Activated CD4-positive, alpha-beta T cell treated with anti-CD3 and anti-CD28 coated beads for 24 hours (primary cell): ENCODE measurements around the gene ATP6V0E1.
"Not testable (repeated sequence)": the region's sequence is repeated elsewhere in the genome, so short reads cannot be mapped to it uniquely, and the experiment has no call there.

ENCODE experiments used
- DNase-seq, 2 donors: peaks; one replicate each; pipeline ENCODE4 v3.0.0-alpha.2; 2020; ENCODE audit warnings: low read depth in 2 of 2

The ATP6V0E1 gene

GRCh38 chr5:173075970-173076369 is 92.4 kb downstream of the ATP6V0E1 start:
- DNase-seq = no peak

GRCh38 chr5:173076471-173076870 is 92.9 kb downstream of the ATP6V0E1 start:
- DNase-seq = not testable (repeated sequence)

- no peak for DNase-seq
Measured at GRCh38 chr5:173078878-173079277, 95.3 kb downstream of the ATP6V0E1 start.
